PC-9 (cell line): ENCODE results near the gene PGD. TPM values are rescaled to one million over a fixed set of nuclear protein-coding genes. Genes with fewer than 3 reads are reported as not detected.

Source experiments
- BruUV-seq: library from RNA; stranded (reverse); fragments of 400-500 nt; replicated peaks from 2 replicates; lab custom pipeline; 2021; lab: Mats Ljungman, UMichigan
- CTCF ChIA-PET: fragments of 300-600 bp; sonication (Branson Sonifier 250); formaldehyde crosslinking; loops from one replicate; lab custom pipeline; 2022; ENCODE audit warnings: antibody characterized with exemption; lab: Charles Lee
- POLR2A ChIA-PET: fragments of 300-600 bp; sonication (Branson Sonifier 250); formaldehyde crosslinking; loops from one replicate; lab custom pipeline; 2022; ENCODE audit warnings: antibody characterized with exemption; ENCODE audit not compliant: unreplicated experiment; lab: Charles Lee
- DNase-seq, 2 experiments: peaks; one replicate each; pipeline versions ENCODE4 v3.0.0 to v3.0.0-alpha.2; 2015 to 2022; ENCODE audit warnings: mixed read lengths in 1 of 2
- H2AFZ ChIP-seq: fragments of 200-600 bp; sonication (generic); 2 replicates; pipeline ENCODE4 v1.8.1; 2017; ENCODE audit warnings: antibody characterized with exemption
- H3F3A ChIP-seq: fragments of 200-600 bp; sonication (generic); 2 replicates; pipeline ENCODE4 v1.8.1; 2017; ENCODE audit warnings: antibody characterized with exemption, mild to moderate bottlenecking, low read depth; ENCODE audit not compliant: insufficient read depth
- H3K27ac ChIP-seq: fragments of 200-600 bp; sonication (generic); 2 replicates; pipeline ENCODE4 v1.6.1; 2016; ENCODE audit warnings: mixed run types
- H3K27me3 ChIP-seq: fragments of 200-600 bp; sonication (generic); 2 replicates; pipeline ENCODE4 v1.6.1; 2016; ENCODE audit warnings: low read depth, mixed run types; ENCODE audit not compliant: insufficient read depth
- H3K36me3 ChIP-seq: fragments of 200-600 bp; sonication (generic); 2 replicates; pipeline ENCODE4 v1.6.1; 2016; ENCODE audit warnings: low read depth, mixed run types
- H3K4me1 ChIP-seq: fragments of 200-600 bp; sonication (generic); replicated peaks from 2 replicates; pipeline ENCODE4 v1.6.1; 2016; ENCODE audit warnings: mixed run types; ENCODE audit not compliant: insufficient read depth
- H3K4me2 ChIP-seq: fragments of 200-600 bp; sonication (generic); 2 replicates; pipeline ENCODE4 v1.6.1; 2017; ENCODE audit warnings: mixed run types
- H3K4me3 ChIP-seq: fragments of 200-600 bp; sonication (generic); 2 replicates; pipeline ENCODE4 v1.6.1; 2016; ENCODE audit warnings: mixed run types
- H3K79me2 ChIP-seq: fragments of 200-600 bp; sonication (generic); 2 replicates; pipeline ENCODE4 v1.6.1; 2017; ENCODE audit warnings: low read depth, mixed run types
- H3K9me2 ChIP-seq: fragments of 200-600 bp; sonication (generic); 2 replicates; pipeline ENCODE4 v1.8.1; 2017; ENCODE audit warnings: mild to moderate bottlenecking; ENCODE audit not compliant: insufficient read depth
- H3K9me3 ChIP-seq: fragments of 200-600 bp; sonication (generic); 2 replicates; pipeline ENCODE4 v1.8.1; 2016; ENCODE audit warnings: low read depth; ENCODE audit not compliant: insufficient read depth
- H4K20me1 ChIP-seq: fragments of 200-600 bp; sonication (generic); 2 replicates; pipeline ENCODE4 v1.8.1; 2017; ENCODE audit not compliant: insufficient read depth
- EZH2 ChIP-seq: fragments of 200-600 bp; sonication (generic); IDR thresholded peaks from 2 replicates; pipeline ENCODE4 v1.8.0; 2017; ENCODE audit warnings: antibody characterized with exemption, low read depth
- intact Hi-C: fragments of 100-400 bp; cut with micrococcal nuclease; formaldehyde crosslinking; loops from one replicate; pipeline ENCODE4 v1.10.0; 2022; ENCODE audit not compliant: unreplicated experiment
- total RNA-seq: library from RNA; stranded (reverse); gene quantifications from 2 replicates; pipeline ENCODE4 v1.2.3, GENCODE V29; 2021
- TF ChIP-seq, protein P1 (sequence below): fragments of 200-600 bp; sonication (generic); conservative IDR thresholded peaks from 2 replicates; pipeline ENCODE4 v1.6.1; 2017; ENCODE audit warnings: mixed run types, antibody characterized with exemption, mild to moderate bottlenecking, moderate library complexity

PGD gene
- total RNA-seq, 1 experiment from 2014 or later, result 526 TPM

GRCh38 chr1:10437052-10437451 lies 38.2 kb downstream of the PGD start:
- DNase-seq, result no peak
- Histone ChIP-seq H3K4me1 (no peaks in the 10 kb centered on the region), H3K9me3 (no peaks in the 10 kb centered on the region), H3K9me2 (no peaks in the 10 kb centered on the region), H3K4me3 (no peak overlapping the region), H3K27me3 (no peaks in the 10 kb centered on the region), H3K36me3 (no peaks in the 10 kb centered on the region), H4K20me1 (no peaks in the 10 kb centered on the region), H3F3A (no peaks in the 10 kb centered on the region), H3K27ac (no peak overlapping the region), H2AFZ (no peak overlapping the region), H3K4me2 (no peak overlapping the region), H3K79me2 (no peaks in the 10 kb centered on the region)
- intact Hi-C loops, result no loop called here
- ChIA-PET CTCF (no interaction called here), POLR2A (no interaction called here)
- BruUV-seq, result no TSS peak
- no peak for TF ChIP-seq EZH2
- TF ChIP-seq, protein P1, sequence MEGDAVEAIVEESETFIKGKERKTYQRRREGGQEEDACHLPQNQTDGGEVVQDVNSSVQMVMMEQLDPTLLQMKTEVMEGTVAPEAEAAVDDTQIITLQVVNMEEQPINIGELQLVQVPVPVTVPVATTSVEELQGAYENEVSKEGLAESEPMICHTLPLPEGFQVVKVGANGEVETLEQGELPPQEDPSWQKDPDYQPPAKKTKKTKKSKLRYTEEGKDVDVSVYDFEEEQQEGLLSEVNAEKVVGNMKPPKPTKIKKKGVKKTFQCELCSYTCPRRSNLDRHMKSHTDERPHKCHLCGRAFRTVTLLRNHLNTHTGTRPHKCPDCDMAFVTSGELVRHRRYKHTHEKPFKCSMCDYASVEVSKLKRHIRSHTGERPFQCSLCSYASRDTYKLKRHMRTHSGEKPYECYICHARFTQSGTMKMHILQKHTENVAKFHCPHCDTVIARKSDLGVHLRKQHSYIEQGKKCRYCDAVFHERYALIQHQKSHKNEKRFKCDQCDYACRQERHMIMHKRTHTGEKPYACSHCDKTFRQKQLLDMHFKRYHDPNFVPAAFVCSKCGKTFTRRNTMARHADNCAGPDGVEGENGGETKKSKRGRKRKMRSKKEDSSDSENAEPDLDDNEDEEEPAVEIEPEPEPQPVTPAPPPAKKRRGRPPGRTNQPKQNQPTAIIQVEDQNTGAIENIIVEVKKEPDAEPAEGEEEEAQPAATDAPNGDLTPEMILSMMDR, result no peak

DNA sequence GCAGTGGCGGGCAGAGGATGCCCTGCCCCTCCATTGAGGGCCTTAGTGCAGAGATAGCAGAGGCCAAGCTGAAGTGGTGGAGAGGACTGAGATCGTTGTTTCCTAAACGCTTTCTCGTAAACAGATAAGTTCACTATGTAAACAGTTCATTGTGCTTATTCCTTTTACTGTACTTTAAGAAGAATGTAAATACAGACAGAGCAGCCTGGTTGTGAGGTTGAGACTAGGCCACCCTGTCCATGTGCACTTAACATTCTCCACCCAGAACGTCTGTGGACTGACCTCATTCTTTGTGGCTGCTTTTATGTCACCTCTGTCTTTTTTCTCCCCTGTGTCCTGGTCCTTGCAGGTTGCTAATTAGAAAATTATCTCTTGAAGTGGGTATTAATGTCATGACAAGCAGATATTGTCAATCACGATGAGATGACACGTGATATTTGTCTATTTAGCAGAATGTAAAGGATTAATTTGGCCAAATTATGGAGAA lies 39.9 kb downstream of the PGD start:
- BruUV-seq, result no TSS peak
- ChIA-PET POLR2A (no interaction called here), CTCF (no interaction called here)
- Histone ChIP-seq H3K9me2 (no peaks in the 10 kb centered on the region), H3K9me3 (no peaks in the 10 kb centered on the region), H3K4me3 (no peak overlapping the region), H3K4me2 (no peak overlapping the region), H4K20me1 (no peaks in the 10 kb centered on the region), H3K79me2 (no peaks in the 10 kb centered on the region), H2AFZ (no peak overlapping the region), H3K4me1 (no peaks in the 10 kb centered on the region), H3K36me3 (no peaks in the 10 kb centered on the region), H3K27me3 (no peaks in the 10 kb centered on the region), H3K27ac (no peak overlapping the region), H3F3A (no peaks in the 10 kb centered on the region)
- intact Hi-C loops, result no loop called here
- TF ChIP-seq, protein P1, result no peak
- no peak for TF ChIP-seq EZH2
- DNase-seq, result no peak

DNA sequence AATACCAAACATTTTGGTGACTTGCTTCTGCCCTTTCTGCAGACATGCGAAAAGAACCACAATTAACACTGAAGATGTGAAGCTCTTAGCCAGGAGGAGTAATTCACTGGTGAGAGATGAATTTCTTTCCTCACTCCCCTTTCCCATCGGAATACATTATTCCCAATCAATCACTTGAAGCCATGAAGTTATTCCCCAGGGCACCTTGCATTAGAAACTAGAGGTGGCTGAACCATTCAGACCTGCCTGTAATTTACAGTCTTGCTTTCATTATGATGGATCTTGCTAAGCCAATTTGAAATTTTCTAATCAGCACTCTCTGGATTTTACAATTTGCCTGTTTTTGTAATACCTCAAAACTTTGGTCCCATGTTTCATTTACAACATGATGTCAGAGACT lies 41.4 kb downstream of the PGD start:
- POLR2A ChIA-PET, result no interaction called here
- CTCF ChIA-PET, result no interaction called here

More for the DNA sequence above, 41.4 kb downstream of the PGD start:
- H3K27ac ChIP-seq, result no peak overlapping the region
- no peaks in the 10 kb centered on the region for H3K36me3 ChIP-seq
- H3K4me1 ChIP-seq, result no peaks in the 10 kb centered on the region
- H3K4me2 ChIP-seq, result no peak overlapping the region
- H4K20me1 ChIP-seq, result no peaks in the 10 kb centered on the region
- intact Hi-C loops, result no loop called here
- TF ChIP-seq, protein P1, result no peak
- no peak for TF ChIP-seq EZH2
- no peak overlapping the region for H2AFZ ChIP-seq
- DNase-seq, result no peak
- no peaks in the 10 kb centered on the region for H3K27me3 ChIP-seq
- no peaks in the 10 kb centered on the region for H3K79me2 ChIP-seq
- H3F3A ChIP-seq, result no peaks in the 10 kb centered on the region
- no peaks in the 10 kb centered on the region for H3K9me3 ChIP-seq
- H3K4me3 ChIP-seq, result no peak overlapping the region
- H3K9me2 ChIP-seq, result no peaks in the 10 kb centered on the region
- no TSS peak for BruUV-seq
